Smooth muscle cell (in vitro differentiated cells): ENCODE measurements around the gene TLR5. TPM values are rescaled to one million over a fixed set of nuclear protein-coding genes. Genes with fewer than 3 reads are reported as not detected.

Experiments used
- DNase-seq: peaks from one replicate; lab custom pipeline; 2025; ENCODE audit not compliant: unreplicated experiment; lab: John Stamatoyannopoulos, UW
- H2AFZ ChIP-seq: fragments of 200-600 bp; sonication (generic); 2 replicates; pipeline ENCODE4 v1.6.0; 2016; ENCODE audit warnings: antibody characterized with exemption, low read depth, mild to moderate bottlenecking
- H3F3A ChIP-seq: fragments of 200-600 bp; sonication (generic); 2 replicates; pipeline ENCODE4 v1.6.0; 2017; ENCODE audit warnings: antibody characterized with exemption, low read depth
- H3K27ac ChIP-seq: fragments of 200-600 bp; sonication (generic); 2 replicates; pipeline ENCODE4 v1.5.1; 2016; ENCODE audit warnings: low read depth, mild to moderate bottlenecking
- H3K27me3 ChIP-seq: fragments of 200-600 bp; sonication (generic); 2 replicates; pipeline ENCODE4 v1.6.1; 2016; ENCODE audit warnings: low read depth, mild to moderate bottlenecking
- H3K36me3 ChIP-seq: fragments of 200-600 bp; sonication (generic); 2 replicates; pipeline ENCODE4 v1.5.1; 2016; ENCODE audit warnings: low read depth
- H3K4me1 ChIP-seq: fragments of 200-600 bp; sonication (generic); 2 replicates; pipeline ENCODE4 v1.5.1; 2016; ENCODE audit warnings: low read depth
- H3K4me2 ChIP-seq: fragments of 200-600 bp; sonication (generic); 2 replicates; pipeline ENCODE4 v1.6.0; 2016; ENCODE audit warnings: mild to moderate bottlenecking
- H3K4me3 ChIP-seq: fragments of 200-600 bp; sonication (generic); 2 replicates; pipeline ENCODE4 v1.5.1; 2016; ENCODE audit warnings: mild to moderate bottlenecking
- H3K79me2 ChIP-seq: fragments of 200-600 bp; sonication (generic); 2 replicates; pipeline ENCODE4 v1.6.0; 2016; ENCODE audit warnings: low read depth, mild to moderate bottlenecking
- H3K9ac ChIP-seq: fragments of 200-600 bp; sonication (generic); 2 replicates; pipeline ENCODE4 v1.6.0; 2016; ENCODE audit warnings: low read depth
- H3K9me3 ChIP-seq: fragments of 200-600 bp; sonication (generic); replicated peaks from 2 replicates; pipeline ENCODE4 v1.5.1; 2016; ENCODE audit warnings: low read depth
- H4K20me1 ChIP-seq: fragments of 200-600 bp; sonication (generic); 2 replicates; pipeline ENCODE4 v1.6.0; 2016; ENCODE audit warnings: low read depth
- CTCF ChIP-seq: fragments of 200-600 bp; sonication (generic); IDR thresholded peaks from 2 replicates; pipeline ENCODE4 v1.5.1; 2017; ENCODE audit warnings: borderline replicate concordance, mild to moderate bottlenecking, antibody characterized with exemption; ENCODE audit not compliant: insufficient read depth, poor library complexity, severe bottlenecking
- WGBS: methylation state at CpG from one replicate; pipeline ENCODE4 v1.1.7; 2016; ENCODE audit warnings: low lambda C conversion rate; 5-methylcytosine and 5-hydroxymethylcytosine counted together
- polyA plus RNA-seq: library from polyadenylated mRNA; unstranded; fragments of >200 nt; fragmentation: Nextera tagmentation; extraction: Ambion mirVana; gene quantifications from 2 replicates; pipeline ENCODE4 v1.2.1, GENCODE V29; 2016
- total RNA-seq: library from RNA; depleted of rRNA; stranded (reverse); fragments of >200 nt; gene quantifications from 2 replicates; pipeline ENCODE4 v1.2.3, GENCODE V29; 2014

TLR5 gene
- total and polyA plus RNA-seq, 2 experiments from 2014 or later, result 1.0 to 2.7 TPM

DNA sequence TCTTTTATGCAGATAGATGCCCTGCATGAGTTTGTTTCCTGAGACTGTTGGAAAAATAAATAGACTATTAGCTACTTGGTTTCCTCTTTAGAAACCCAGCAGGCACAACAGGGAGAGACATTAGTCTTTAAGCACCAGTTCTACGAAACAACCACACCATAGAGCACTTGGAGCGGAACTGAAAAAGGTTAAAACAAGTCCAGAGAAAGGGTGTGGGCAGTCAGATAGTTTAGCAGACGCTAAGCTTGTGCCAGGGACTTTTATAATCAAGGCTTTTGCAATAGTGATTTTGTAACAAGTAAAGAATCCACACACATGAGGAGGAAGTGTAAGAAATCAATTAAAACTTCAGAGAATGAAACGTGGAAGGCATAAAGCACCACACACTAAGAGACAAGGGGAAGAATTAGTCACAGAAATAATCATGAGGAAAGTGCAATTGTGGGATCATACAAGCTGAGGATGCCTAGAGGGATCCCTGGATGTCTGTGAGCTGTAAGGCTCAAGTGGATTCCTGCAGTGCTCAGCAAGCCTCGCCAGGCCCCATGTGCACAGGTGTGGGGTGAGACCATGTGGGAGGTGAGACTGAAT, 37.8 kb upstream of the TLR5 start:
- H3K4me1 ChIP-seq, result peaks cover 8% of the 10 kb centered on the region
- no peak overlapping the region for H3K4me2 ChIP-seq
- H3K27me3 ChIP-seq, result peaks cover 25% of the 10 kb centered on the region
- no peak overlapping the region for H3K9ac ChIP-seq
- 51% methylated on average over 5 of the region's 5 CpGs for WGBS
- no peaks in the 10 kb centered on the region for H3K79me2 ChIP-seq
- no peaks in the 10 kb centered on the region for H3K36me3 ChIP-seq
- H2AFZ ChIP-seq, result no peak overlapping the region
- H3F3A ChIP-seq, result no peaks in the 10 kb centered on the region
- no peaks in the 10 kb centered on the region for H3K9me3 ChIP-seq
- no peak for TF ChIP-seq CTCF
- no peak overlapping the region for H3K4me3 ChIP-seq
- H3K27ac ChIP-seq, result no peak overlapping the region
- H4K20me1 ChIP-seq, result no peaks in the 10 kb centered on the region
- no peak for DNase-seq

DNA sequence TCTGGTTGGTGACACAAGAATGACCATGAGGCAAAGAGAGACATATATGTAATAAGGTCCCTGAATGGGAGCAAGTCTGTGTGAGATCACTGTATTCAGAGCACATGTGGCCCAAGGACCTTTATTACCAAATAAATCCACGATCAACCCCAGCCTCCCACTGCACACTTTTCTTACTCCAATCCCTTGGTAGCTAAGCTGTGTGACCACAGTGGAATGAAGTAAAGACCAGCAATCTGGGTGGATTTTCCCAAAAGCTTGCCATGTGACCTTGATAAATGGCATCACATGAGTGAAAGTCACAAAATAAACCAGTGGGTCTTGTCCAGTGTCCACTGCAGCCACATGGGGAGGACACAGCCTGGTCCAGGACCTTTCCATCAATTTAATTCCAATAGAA, 36.7 kb upstream of the TLR5 start:
- peaks cover 8% of the 10 kb centered on the region for H3K4me1 ChIP-seq
- 71% methylated on average over 1 of the region's 1 CpG for WGBS
- no peak overlapping the region for H3K27ac ChIP-seq
- H3K79me2 ChIP-seq, result no peaks in the 10 kb centered on the region
- H3K36me3 ChIP-seq, result no peaks in the 10 kb centered on the region
- H3K4me2 ChIP-seq, result no peak overlapping the region
- no peaks in the 10 kb centered on the region for H3F3A ChIP-seq
- peaks cover 20% of the 10 kb centered on the region for H3K27me3 ChIP-seq
- H3K9ac ChIP-seq, result no peak overlapping the region
- H3K9me3 ChIP-seq, result no peaks in the 10 kb centered on the region
- H2AFZ ChIP-seq, result no peak overlapping the region
- no peak overlapping the region for H3K4me3 ChIP-seq
- DNase-seq, result no peak
- TF ChIP-seq CTCF, result no peak
- no peaks in the 10 kb centered on the region for H4K20me1 ChIP-seq

GRCh38 chr1:223179280-223179679, 36.2 kb upstream of the TLR5 start:
- Histone ChIP-seq H3K79me2 (no peaks in the 10 kb centered on the region), H3K9ac (no peak overlapping the region)
- TF ChIP-seq CTCF, result no peak

GRCh38 chr1:223177681-223178080, 34.6 kb upstream of the TLR5 start:
- no peak for DNase-seq
- Histone ChIP-seq H3K79me2 (no peaks in the 10 kb centered on the region), H3K36me3 (no peaks in the 10 kb centered on the region), H3K9ac (no peak overlapping the region), H3F3A (no peaks in the 10 kb centered on the region), H3K9me3 (no peaks in the 10 kb centered on the region), H3K4me3 (no peak overlapping the region), H3K27me3 (peaks cover 10% of the 10 kb centered on the region), H3K4me1 (peaks cover 8% of the 10 kb centered on the region), H4K20me1 (no peaks in the 10 kb centered on the region), H3K4me2 (no peak overlapping the region), H3K27ac (no peak overlapping the region), H2AFZ (peak overlapping the region; percentile 34)
- TF ChIP-seq CTCF, result no peak
- WGBS, result 65% methylated on average over 5 of the region's 5 CpGs

More at GRCh38 chr1:223179280-223179679, 36.2 kb upstream of the TLR5 start:
- 95% methylated on average over 3 of the region's 3 CpGs for WGBS
- Histone ChIP-seq H3K27ac (no peak overlapping the region), H3F3A (no peaks in the 10 kb centered on the region), H2AFZ (no peak overlapping the region), H3K4me2 (no peak overlapping the region), H3K9me3 (no peaks in the 10 kb centered on the region), H3K4me3 (no peak overlapping the region), H3K27me3 (peaks cover 20% of the 10 kb centered on the region), H4K20me1 (no peaks in the 10 kb centered on the region), H3K4me1 (peaks cover 8% of the 10 kb centered on the region), H3K36me3 (no peaks in the 10 kb centered on the region)
- no peak for DNase-seq
